Measurements from ENCODE around the gene INIP. TPM values are rescaled to one million over a fixed set of nuclear protein-coding genes. Genes with fewer than 3 reads are reported as not detected.

The INIP gene
- polyA plus RNA-seq, 1 experiment: 10.9 TPM

- Histone ChIP-seq H3K36me3 (ENCODE audit: control insufficient read depth, insufficient read depth, low read length) (no peaks in the 10 kb centered on the region), H3K4me3 (ENCODE audit: low read depth, low read length) (no peak overlapping the region), H3K27me3 (ENCODE audit: control insufficient read depth, insufficient read depth, low read length) (0 out of 2 replicates have a peak, but pooled peaks cover 2% of the 10 kb centered on the region)
- CTCF ChIA-PET: no interaction called here
- POLR2A ChIA-PET: no interaction called here
- DNase-seq (ENCODE audit: low read depth): no peak
- TF ChIP-seq, protein P1, sequence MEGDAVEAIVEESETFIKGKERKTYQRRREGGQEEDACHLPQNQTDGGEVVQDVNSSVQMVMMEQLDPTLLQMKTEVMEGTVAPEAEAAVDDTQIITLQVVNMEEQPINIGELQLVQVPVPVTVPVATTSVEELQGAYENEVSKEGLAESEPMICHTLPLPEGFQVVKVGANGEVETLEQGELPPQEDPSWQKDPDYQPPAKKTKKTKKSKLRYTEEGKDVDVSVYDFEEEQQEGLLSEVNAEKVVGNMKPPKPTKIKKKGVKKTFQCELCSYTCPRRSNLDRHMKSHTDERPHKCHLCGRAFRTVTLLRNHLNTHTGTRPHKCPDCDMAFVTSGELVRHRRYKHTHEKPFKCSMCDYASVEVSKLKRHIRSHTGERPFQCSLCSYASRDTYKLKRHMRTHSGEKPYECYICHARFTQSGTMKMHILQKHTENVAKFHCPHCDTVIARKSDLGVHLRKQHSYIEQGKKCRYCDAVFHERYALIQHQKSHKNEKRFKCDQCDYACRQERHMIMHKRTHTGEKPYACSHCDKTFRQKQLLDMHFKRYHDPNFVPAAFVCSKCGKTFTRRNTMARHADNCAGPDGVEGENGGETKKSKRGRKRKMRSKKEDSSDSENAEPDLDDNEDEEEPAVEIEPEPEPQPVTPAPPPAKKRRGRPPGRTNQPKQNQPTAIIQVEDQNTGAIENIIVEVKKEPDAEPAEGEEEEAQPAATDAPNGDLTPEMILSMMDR (IDR thresholded peaks at IDR 0.05; ENCODE audit: insufficient read depth, low read depth, low read length): no peak
Observed at GRCh38 chr9:112670991-112671625, 46.8 kb downstream of the INIP start.

GRCh38 chr9:112669326-112669725 is 48.6 kb downstream of the INIP start:
- Histone ChIP-seq H3K27me3 (ENCODE audit: control insufficient read depth, insufficient read depth, low read length) (no peaks in the 10 kb centered on the region), H3K4me3 (ENCODE audit: low read depth, low read length) (no peak overlapping the region), H3K36me3 (ENCODE audit: control insufficient read depth, insufficient read depth, low read length) (no peaks in the 10 kb centered on the region)
- POLR2A ChIA-PET: no interaction called here
- TF ChIP-seq, protein P1 (IDR thresholded peaks at IDR 0.05; ENCODE audit: insufficient read depth, low read depth, low read length): no peak
- CTCF ChIA-PET: no interaction called here
- DNase-seq (ENCODE audit: low read depth): no peak

- CTCF ChIA-PET: interaction anchor here (0.7 to 1.3 kb wide), 4 partner anchors 21 to 281 kb away, joined by 3 to 4 read pairs (median 3); no protein-coding TSS in a partner anchor
- no peaks in the 10 kb centered on the region for H3K36me3 ChIP-seq (ENCODE audit: control insufficient read depth, insufficient read depth, low read length)
- H3K27me3 ChIP-seq (ENCODE audit: control insufficient read depth, insufficient read depth, low read length): no peaks in the 10 kb centered on the region
- no peak for DNase-seq (ENCODE audit: low read depth)
- H3K4me3 ChIP-seq (ENCODE audit: low read depth, low read length): no peak overlapping the region
- TF ChIP-seq, protein P1 (IDR thresholded peaks at IDR 0.05; ENCODE audit: insufficient read depth, low read depth, low read length): peak; percentile 37; the same call in 1 of the 2 replicates
- POLR2A ChIA-PET: no interaction called here
Observed at GRCh38 chr9:112665347-112665746, 52.6 kb downstream of the INIP start.

DNA sequence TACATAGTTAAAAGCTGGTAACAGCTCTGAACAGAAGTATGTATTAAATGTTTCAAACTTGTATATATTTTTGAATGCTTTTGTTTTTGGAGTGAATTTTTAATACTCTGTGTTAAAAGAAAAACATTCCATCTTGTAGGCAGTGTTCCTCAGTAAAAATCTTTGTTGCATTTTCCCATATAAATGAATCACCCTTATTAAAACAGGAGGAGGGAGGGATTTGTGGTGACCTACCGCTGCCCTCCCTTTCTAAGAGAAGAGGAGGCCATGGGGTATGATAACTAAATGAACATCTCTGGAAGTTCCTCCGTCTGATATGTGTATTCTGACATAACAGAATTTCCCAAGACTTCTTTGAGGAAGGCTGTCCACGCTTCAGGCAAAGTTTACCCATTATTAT is 53.4 kb downstream of the INIP start:
- ChIA-PET POLR2A (no interaction called here), CTCF (interaction anchor here (0.7 to 1.3 kb wide), 5 partner anchors 20 to 303 kb away, joined by 3 to 4 read pairs (median 3); no protein-coding TSS in a partner anchor)
- TF ChIP-seq, protein P1 (IDR thresholded peaks at IDR 0.05; ENCODE audit: insufficient read depth, low read depth, low read length): no peak
- no peak overlapping the region for H3K4me3 ChIP-seq (ENCODE audit: low read depth, low read length)
- DNase-seq (ENCODE audit: low read depth): no peak
- no peaks in the 10 kb centered on the region for H3K27me3 ChIP-seq (ENCODE audit: control insufficient read depth, insufficient read depth, low read length)
- no peaks in the 10 kb centered on the region for H3K36me3 ChIP-seq (ENCODE audit: control insufficient read depth, insufficient read depth, low read length)

DNA sequence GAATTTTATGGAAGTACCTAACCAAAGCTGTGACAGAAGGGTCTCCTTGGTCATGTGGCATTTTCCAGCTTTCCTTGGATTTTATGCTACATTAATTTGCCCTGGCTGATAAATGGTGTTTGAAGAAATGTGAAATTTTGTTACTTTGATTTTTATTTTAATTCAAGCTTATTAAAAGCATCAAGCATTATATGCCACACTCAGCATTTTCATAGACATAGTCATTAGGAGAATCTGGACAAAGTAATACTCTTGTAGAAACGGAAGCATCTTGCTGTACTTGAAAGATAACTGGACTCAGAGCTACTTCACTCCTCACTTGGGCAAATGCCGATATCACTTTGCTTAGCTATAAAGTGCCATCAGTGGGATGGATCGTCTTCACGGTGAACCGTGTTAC is 54.2 kb downstream of the INIP start:
- CTCF ChIA-PET: interaction anchor here (0.6 to 1.3 kb wide), 5 partner anchors 10 to 302 kb away, joined by 3 to 4 read pairs (median 3); no protein-coding TSS in a partner anchor
- POLR2A ChIA-PET: no interaction called here
- TF ChIP-seq, protein P1 (IDR thresholded peaks at IDR 0.05; ENCODE audit: insufficient read depth, low read depth, low read length): no peak

More for the DNA sequence above, 54.2 kb downstream of the INIP start:
- Histone ChIP-seq H3K36me3 (ENCODE audit: control insufficient read depth, insufficient read depth, low read length) (no peaks in the 10 kb centered on the region), H3K27me3 (ENCODE audit: control insufficient read depth, insufficient read depth, low read length) (no peaks in the 10 kb centered on the region), H3K4me3 (ENCODE audit: low read depth, low read length) (no peak overlapping the region)
- DNase-seq (ENCODE audit: low read depth): no peak

All from BJ (cell line).